ENCODE data around the gene RBM15B.

RBM15B gene

DNA sequence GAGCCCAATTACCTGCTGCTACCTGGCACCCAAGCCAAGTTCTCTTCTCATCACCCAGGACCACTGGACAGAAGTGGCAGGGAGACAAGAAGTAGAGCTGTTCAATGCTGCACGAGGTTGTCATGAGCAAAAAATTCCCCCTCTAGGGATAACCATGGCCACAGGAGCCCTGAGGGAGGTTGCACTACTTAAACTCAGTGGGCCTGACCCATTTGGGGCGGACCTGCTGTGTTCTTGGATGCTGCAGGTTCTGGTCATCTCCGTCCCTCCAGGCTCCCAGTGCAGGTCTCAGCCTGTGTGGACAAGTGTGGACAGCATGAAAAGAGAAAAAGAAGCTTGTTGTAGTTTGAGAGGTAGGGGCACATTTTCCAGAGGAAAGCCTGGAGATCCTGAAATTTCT lies 32.1 kb upstream of the RBM15B start:
- TF ChIP-seq, protein P1, sequence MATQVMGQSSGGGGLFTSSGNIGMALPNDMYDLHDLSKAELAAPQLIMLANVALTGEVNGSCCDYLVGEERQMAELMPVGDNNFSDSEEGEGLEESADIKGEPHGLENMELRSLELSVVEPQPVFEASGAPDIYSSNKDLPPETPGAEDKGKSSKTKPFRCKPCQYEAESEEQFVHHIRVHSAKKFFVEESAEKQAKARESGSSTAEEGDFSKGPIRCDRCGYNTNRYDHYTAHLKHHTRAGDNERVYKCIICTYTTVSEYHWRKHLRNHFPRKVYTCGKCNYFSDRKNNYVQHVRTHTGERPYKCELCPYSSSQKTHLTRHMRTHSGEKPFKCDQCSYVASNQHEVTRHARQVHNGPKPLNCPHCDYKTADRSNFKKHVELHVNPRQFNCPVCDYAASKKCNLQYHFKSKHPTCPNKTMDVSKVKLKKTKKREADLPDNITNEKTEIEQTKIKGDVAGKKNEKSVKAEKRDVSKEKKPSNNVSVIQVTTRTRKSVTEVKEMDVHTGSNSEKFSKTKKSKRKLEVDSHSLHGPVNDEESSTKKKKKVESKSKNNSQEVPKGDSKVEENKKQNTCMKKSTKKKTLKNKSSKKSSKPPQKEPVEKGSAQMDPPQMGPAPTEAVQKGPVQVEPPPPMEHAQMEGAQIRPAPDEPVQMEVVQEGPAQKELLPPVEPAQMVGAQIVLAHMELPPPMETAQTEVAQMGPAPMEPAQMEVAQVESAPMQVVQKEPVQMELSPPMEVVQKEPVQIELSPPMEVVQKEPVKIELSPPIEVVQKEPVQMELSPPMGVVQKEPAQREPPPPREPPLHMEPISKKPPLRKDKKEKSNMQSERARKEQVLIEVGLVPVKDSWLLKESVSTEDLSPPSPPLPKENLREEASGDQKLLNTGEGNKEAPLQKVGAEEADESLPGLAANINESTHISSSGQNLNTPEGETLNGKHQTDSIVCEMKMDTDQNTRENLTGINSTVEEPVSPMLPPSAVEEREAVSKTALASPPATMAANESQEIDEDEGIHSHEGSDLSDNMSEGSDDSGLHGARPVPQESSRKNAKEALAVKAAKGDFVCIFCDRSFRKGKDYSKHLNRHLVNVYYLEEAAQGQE (IDR thresholded peaks at IDR 0.05; ENCODE audit: low read depth), result no peak
- TF ChIP-seq CREB1 (IDR thresholded peaks at IDR 0.05; ENCODE audit: low read depth) (no peak), RAD21 (IDR thresholded peaks at IDR 0.05; ENCODE audit: low read depth) (no peak), EGR1 (IDR thresholded peaks at IDR 0.05) (no peak), YY1 (IDR thresholded peaks at IDR 0.05; ENCODE audit: low read depth) (no peak), NFIC (IDR thresholded peaks at IDR 0.05) (no peak), CEBPB (IDR thresholded peaks at IDR 0.05) (no peak), TCF12 (IDR thresholded peaks at IDR 0.05; ENCODE audit: low read depth) (no peak), ZBTB7A (IDR thresholded peaks at IDR 0.05; ENCODE audit: low read depth) (no peak)
- TF ChIP-seq, protein P2, sequence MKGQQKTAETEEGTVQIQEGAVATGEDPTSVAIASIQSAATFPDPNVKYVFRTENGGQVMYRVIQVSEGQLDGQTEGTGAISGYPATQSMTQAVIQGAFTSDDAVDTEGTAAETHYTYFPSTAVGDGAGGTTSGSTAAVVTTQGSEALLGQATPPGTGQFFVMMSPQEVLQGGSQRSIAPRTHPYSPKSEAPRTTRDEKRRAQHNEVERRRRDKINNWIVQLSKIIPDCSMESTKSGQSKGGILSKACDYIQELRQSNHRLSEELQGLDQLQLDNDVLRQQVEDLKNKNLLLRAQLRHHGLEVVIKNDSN (IDR thresholded peaks at IDR 0.05), result no peak

DNA sequence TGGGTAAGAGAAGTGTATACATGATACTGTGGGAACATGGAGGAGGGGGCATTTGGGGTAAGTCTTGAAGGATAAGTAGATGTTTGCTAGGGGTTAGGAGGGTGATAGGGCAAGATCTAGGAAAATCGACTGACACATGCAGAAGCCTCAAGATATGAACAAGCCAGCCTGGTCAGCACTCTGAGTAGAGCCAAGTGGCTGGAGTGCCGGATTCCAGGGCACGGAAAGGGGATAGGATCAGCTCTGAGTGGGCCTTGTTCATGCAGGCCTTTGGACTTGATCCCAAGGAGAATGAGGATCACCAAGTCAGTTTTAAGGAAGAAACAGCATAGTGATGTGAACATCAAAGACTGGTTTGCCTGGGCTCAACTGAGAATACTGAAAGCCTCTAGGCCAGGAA lies 30.3 kb upstream of the RBM15B start:
- TF ChIP-seq CREB1 (IDR thresholded peaks at IDR 0.05; ENCODE audit: low read depth) (no peak), TCF12 (IDR thresholded peaks at IDR 0.05; ENCODE audit: low read depth) (no peak), ZBTB7A (IDR thresholded peaks at IDR 0.05; ENCODE audit: low read depth) (no peak), EGR1 (IDR thresholded peaks at IDR 0.05) (no peak), TEAD4 (IDR thresholded peaks at IDR 0.05) (no peak), NFIC (IDR thresholded peaks at IDR 0.05) (no peak), EP300 (IDR thresholded peaks at IDR 0.05; ENCODE audit: borderline replicate concordance) (no peak), FOXM1 (IDR thresholded peaks at IDR 0.05; ENCODE audit: borderline replicate concordance, low read depth) (no peak), RAD21 (IDR thresholded peaks at IDR 0.05; ENCODE audit: low read depth) (no peak), TAF1 (IDR thresholded peaks at IDR 0.05; ENCODE audit: low read depth) (no peak), CEBPB (IDR thresholded peaks at IDR 0.05) (no peak), YY1 (IDR thresholded peaks at IDR 0.05; ENCODE audit: low read depth) (no peak)
- TF ChIP-seq, protein P2 (IDR thresholded peaks at IDR 0.05), result no peak
- TF ChIP-seq, protein P1 (IDR thresholded peaks at IDR 0.05; ENCODE audit: low read depth), result no peak
- TF ChIP-seq, protein P3, sequence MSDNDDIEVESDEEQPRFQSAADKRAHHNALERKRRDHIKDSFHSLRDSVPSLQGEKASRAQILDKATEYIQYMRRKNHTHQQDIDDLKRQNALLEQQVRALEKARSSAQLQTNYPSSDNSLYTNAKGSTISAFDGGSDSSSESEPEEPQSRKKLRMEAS (IDR thresholded peaks at IDR 0.05), result no peak

DNA sequence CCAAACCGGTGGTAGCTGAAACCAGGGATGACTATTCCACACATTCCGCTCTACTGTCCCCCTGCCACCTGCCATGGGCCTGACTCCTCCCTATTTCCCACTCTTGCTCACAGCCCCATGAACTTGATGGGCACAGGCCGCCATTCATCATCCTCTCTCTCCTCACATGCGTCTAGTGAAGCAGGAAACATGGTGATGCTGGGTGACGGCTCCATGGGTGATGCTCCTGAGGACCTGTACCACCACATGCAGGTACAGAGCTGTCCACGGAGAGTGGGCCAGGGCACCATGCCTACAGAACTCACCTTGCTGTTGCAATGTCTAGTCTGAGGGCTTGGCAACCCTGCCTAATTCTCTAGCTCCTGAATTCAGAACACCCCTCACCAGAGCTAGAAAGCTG lies 29.3 kb upstream of the RBM15B start:
- TF ChIP-seq, protein P2 (IDR thresholded peaks at IDR 0.05), result no peak
- TF ChIP-seq FOXM1 (IDR thresholded peaks at IDR 0.05; ENCODE audit: borderline replicate concordance, low read depth), result no peak
- no peak for TF ChIP-seq TAF1 (IDR thresholded peaks at IDR 0.05; ENCODE audit: low read depth)
- TF ChIP-seq NFIC (IDR thresholded peaks at IDR 0.05), result no peak
- TF ChIP-seq TCF12 (IDR thresholded peaks at IDR 0.05; ENCODE audit: low read depth), result no peak
- TF ChIP-seq, protein P1 (IDR thresholded peaks at IDR 0.05; ENCODE audit: low read depth), result no peak
- no peak for TF ChIP-seq TEAD4 (IDR thresholded peaks at IDR 0.05)
- no peak for TF ChIP-seq ZBTB7A (IDR thresholded peaks at IDR 0.05; ENCODE audit: low read depth)
- TF ChIP-seq, protein P3 (IDR thresholded peaks at IDR 0.05), result no peak
- TF ChIP-seq CEBPB (IDR thresholded peaks at IDR 0.05), result no peak

DNA sequence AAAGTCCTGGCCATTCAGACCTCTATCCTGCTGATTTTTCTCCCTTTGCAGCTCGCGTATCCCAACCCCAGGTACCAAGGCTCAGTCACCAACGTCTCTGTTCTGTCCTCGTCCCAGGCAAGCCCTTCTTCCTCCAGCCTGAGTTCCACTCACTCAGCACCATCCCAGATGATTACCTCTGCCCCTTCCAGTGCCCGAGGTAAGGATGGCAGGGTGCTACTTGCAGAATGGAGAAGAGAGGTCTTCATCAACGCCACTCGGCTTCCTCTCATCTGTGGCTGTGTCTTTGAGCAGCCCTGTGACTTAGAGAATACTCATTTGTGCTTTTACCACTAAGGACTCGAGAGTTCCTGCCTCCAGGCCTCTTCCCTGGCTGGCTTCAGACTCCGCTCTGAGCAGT lies 28.6 kb upstream of the RBM15B start:
- TF ChIP-seq, protein P2 (IDR thresholded peaks at IDR 0.05), result no peak
- TF ChIP-seq CEBPB (IDR thresholded peaks at IDR 0.05), result no peak
- TF ChIP-seq, protein P3 (IDR thresholded peaks at IDR 0.05), result no peak
